GM12878 (cell line): ENCODE data around the gene NLRP6. TPM values are rescaled to one million over a fixed set of nuclear protein-coding genes. Genes with fewer than 3 reads are reported as not detected.

Experiments
- BACH1 ChIP-seq: fragments of 450-650 bp; IDR thresholded peaks from 2 replicates; pipeline ENCODE4 v1.6.1; 2017; ENCODE audit warnings: mild to moderate bottlenecking, borderline replicate concordance
- BHLHE40 ChIP-seq, 2 experiments: fragments of 450-650 bp in 1 of 2; IDR thresholded peaks; 2 replicates each; pipeline ENCODE4 v1.6.1; 2011 to 2017; ENCODE audit warnings: low read depth in 2 of 2, borderline replicate concordance in 1 of 2, improper control_type of control experiment in 1 of 2, low read length in 1 of 2, mild to moderate bottlenecking in 1 of 2
- BRCA1 ChIP-seq: IDR thresholded peaks from 2 replicates; pipeline ENCODE4 v1.6.1; 2011; ENCODE audit warnings: low read depth, low read length, improper control_type of control experiment
- CREM ChIP-seq: IDR thresholded peaks from 2 replicates; pipeline ENCODE4 v1.6.1; 2014; ENCODE audit warnings: antibody characterized with exemption, low read depth
- ESRRA ChIP-seq: IDR thresholded peaks from 2 replicates; pipeline ENCODE4 v1.6.1; 2012; ENCODE audit warnings: mild to moderate bottlenecking, low read length, improper control_type of control experiment
- FOXK2 ChIP-seq: fragments of 450-650 bp; IDR thresholded peaks from 2 replicates; pipeline ENCODE4 v1.6.1; 2017; ENCODE audit warnings: mild to moderate bottlenecking, moderate library complexity
- HDAC6 ChIP-seq: fragments of 200-600 bp; sonication (generic); IDR thresholded peaks from one replicate; pipeline ENCODE4 v1.8.0; 2017; ENCODE audit warnings: antibody characterized with exemption; ENCODE audit not compliant: unreplicated experiment
- NR2C1 ChIP-seq: fragments of 450-650 bp; IDR thresholded peaks from 2 replicates; pipeline ENCODE4 v1.6.1; 2017; ENCODE audit warnings: antibody characterized with exemption, mild to moderate bottlenecking, moderate library complexity
- PML ChIP-seq: IDR thresholded peaks from 2 replicates; pipeline ENCODE4 v1.6.1; 2012; ENCODE audit warnings: low read length, inconsistent platforms
- RBBP5 ChIP-seq: fragments of 200-600 bp; sonication (generic); conservative IDR thresholded peaks from 2 replicates; pipeline ENCODE4 v1.6.1; 2016
- RELA ChIP-seq: fragments of 450-650 bp; IDR thresholded peaks from 2 replicates; pipeline ENCODE4 v1.8.0; 2014; ENCODE audit warnings: borderline replicate concordance; ENCODE audit not compliant: partially characterized antibody
- RFX5 ChIP-seq: IDR thresholded peaks from 2 replicates; pipeline ENCODE4 v1.6.1; 2011; ENCODE audit warnings: low read depth, low read length, improper control_type of control experiment
- SREBF2 ChIP-seq: IDR thresholded peaks from 2 replicates; pipeline ENCODE4 v1.6.1; 2012; ENCODE audit warnings: mild to moderate bottlenecking, low read length
- STAT1 ChIP-seq: fragments of 450-650 bp; conservative IDR thresholded peaks from 2 replicates; pipeline ENCODE4 v1.6.1; 2014; ENCODE audit warnings: antibody characterized with exemption, mild to moderate bottlenecking
- SUZ12 ChIP-seq: fragments of 200-600 bp; sonication (generic); IDR thresholded peaks from one replicate; pipeline ENCODE4 v1.6.1; 2018; ENCODE audit warnings: antibody characterized with exemption, mild to moderate bottlenecking; ENCODE audit not compliant: unreplicated experiment
- TBL1XR1 ChIP-seq: IDR thresholded peaks from 2 replicates; pipeline ENCODE4 v1.6.1; 2012; ENCODE audit warnings: low read depth, low read length, improper control_type of control experiment
- TCF12 ChIP-seq: IDR thresholded peaks from 2 replicates; pipeline ENCODE4 v1.6.1; 2011; ENCODE audit warnings: low read depth, mild to moderate bottlenecking, low read length
- TCF7 ChIP-seq: IDR thresholded peaks from 2 replicates; pipeline ENCODE4 v1.6.1; 2014; ENCODE audit warnings: antibody characterized with exemption, borderline replicate concordance
- ZNF207 ChIP-seq: fragments of 450-650 bp; IDR thresholded peaks from 2 replicates; pipeline ENCODE4 v1.6.1; 2014; ENCODE audit warnings: antibody characterized with exemption, mild to moderate bottlenecking, borderline replicate concordance
- polyA plus RNA-seq, 11 experiments: library from polyadenylated mRNA; depleted of rRNA in 4 of 11; unstranded in 6 of 11; stranded (reverse) in 5 of 11; fragments of >200 nt; fragmentation: Nextera tagmentation in 4 of 11; fragmentation: Illumina TruSeq in 1 of 11; extraction: Ambion mirVana in 4 of 11; extraction: Trizol in 1 of 11; gene quantifications; 1 replicate in 1 of 11; 2 replicates in 10 of 11; pipeline versions ENCODE4 v1.2.1 to v1.2.3, GENCODE V29; 2011 to 2016; ENCODE audit warnings: inconsistent platforms in 2 of 11, missing spikeins in 2 of 11, low read depth in 1 of 11
- total RNA-seq, 4 experiments: library from RNA; depleted of rRNA in 3 of 4; stranded (reverse); fragments of >200 nt in 3 of 4; fragmentation: Illumina TruSeq in 1 of 4; extraction: Trizol in 1 of 4; gene quantifications; 2 replicates each; pipeline versions ENCODE4 v1.2.1 to v1.2.3, GENCODE V29; 2013 to 2021
- TF ChIP-seq, protein P1 (sequence below): fragments of 150-350 bp; IDR thresholded peaks from 2 replicates; pipeline ENCODE4 v1.6.1; 2016; ENCODE audit warnings: low read depth, low read length
- TF ChIP-seq, protein P2 (sequence below): fragments of 450-650 bp; IDR thresholded peaks from 2 replicates; pipeline ENCODE4 v1.6.1; 2018; ENCODE audit warnings: borderline replicate concordance, mild to moderate bottlenecking; ENCODE audit not compliant: partially characterized antibody
- TF ChIP-seq, protein P3 (sequence below): IDR thresholded peaks from 2 replicates; pipeline ENCODE4 v1.6.1; 2012; ENCODE audit warnings: mild to moderate bottlenecking, low read depth, low read length

The NLRP6 gene
- total and polyA plus RNA-seq, 10 of the 15 experiments (the other 5 are each of a cell fraction or from before 2014, with no cell fraction given), result 0.03 to 0.11 TPM; not detected in 8

DNA sequence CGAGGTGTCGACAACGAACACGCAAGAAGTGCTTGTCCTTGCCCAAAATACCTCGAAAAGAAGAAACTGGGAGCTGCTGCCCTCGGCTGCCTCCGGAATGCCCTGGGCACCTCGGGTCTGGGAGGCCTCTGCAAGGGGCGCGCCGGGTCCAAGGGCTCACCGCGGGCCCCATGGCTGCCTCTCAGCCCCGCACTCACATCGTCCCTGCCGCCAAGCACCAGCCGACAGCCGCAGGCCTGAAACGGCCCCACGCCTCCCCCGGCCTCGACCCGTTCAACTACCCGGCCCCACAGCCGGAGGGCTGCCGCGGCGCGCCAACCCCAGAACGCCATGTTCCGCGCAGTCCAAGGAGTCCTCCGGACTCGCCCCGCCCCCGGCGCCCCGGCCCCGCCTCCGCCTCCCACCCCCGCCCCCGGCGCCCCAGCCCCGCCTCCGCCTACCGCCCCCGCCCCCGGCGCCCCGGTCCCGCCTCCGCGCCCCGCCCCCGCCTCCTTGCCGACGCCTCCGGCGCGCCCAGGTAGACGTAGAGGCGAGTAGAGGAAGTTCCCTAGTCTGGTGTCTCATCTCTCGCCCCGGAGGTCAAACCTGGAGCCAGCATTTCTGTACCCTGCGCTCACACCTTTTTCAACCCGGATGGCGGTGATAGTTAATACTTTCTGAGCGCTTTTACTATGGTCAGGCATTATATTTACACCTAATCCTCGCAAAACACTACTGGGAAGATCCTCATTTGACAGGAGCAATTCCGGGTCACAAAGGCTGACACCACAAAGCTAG, 42.0 kb upstream of the NLRP6 start, which contains the start of gene SIRT3 (continued):
- TF ChIP-seq BRCA1, result no peak
- TF ChIP-seq FOXK2, result 0 out of 2 replicates have a peak, but pooled peaks have one; percentile 24
- TF ChIP-seq HDAC6, result peak; percentile 17
- TF ChIP-seq STAT1, result 0 out of 2 replicates have a peak, but pooled peaks have one; percentile 14
- no peak for TF ChIP-seq RBBP5
- TF ChIP-seq SREBF2, result no peak
- TF ChIP-seq RFX5, result no peak
- peak; percentile 88 for TF ChIP-seq NR2C1
- TF ChIP-seq, protein P1, sequence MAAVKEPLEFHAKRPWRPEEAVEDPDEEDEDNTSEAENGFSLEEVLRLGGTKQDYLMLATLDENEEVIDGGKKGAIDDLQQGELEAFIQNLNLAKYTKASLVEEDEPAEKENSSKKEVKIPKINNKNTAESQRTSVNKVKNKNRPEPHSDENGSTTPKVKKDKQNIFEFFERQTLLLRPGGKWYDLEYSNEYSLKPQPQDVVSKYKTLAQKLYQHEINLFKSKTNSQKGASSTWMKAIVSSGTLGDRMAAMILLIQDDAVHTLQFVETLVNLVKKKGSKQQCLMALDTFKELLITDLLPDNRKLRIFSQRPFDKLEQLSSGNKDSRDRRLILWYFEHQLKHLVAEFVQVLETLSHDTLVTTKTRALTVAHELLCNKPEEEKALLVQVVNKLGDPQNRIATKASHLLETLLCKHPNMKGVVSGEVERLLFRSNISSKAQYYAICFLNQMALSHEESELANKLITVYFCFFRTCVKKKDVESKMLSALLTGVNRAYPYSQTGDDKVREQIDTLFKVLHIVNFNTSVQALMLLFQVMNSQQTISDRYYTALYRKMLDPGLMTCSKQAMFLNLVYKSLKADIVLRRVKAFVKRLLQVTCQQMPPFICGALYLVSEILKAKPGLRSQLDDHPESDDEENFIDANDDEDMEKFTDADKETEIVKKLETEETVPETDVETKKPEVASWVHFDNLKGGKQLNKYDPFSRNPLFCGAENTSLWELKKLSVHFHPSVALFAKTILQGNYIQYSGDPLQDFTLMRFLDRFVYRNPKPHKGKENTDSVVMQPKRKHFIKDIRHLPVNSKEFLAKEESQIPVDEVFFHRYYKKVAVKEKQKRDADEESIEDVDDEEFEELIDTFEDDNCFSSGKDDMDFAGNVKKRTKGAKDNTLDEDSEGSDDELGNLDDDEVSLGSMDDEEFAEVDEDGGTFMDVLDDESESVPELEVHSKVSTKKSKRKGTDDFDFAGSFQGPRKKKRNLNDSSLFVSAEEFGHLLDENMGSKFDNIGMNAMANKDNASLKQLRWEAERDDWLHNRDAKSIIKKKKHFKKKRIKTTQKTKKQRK, result no peak
- peak; percentile 38 for TF ChIP-seq RELA
- peak; percentile 75 for TF ChIP-seq CREM
- TF ChIP-seq PML, result peak; percentile 78; the same call in 1 of the 2 replicates
- no peak; the same call in 1 of the 2 replicates for TF ChIP-seq ESRRA
- peak; percentile 35 for TF ChIP-seq BACH1
- no peak for TF ChIP-seq TCF7
- TF ChIP-seq BHLHE40 (IDR thresholded peaks at IDR 0.05; ENCODE audit: borderline replicate concordance in 1 of 2, low read depth in 2 of 2, low read length in 1 of 2), result no peak; a peak in 1 of 4 replicates
- TF ChIP-seq TBL1XR1, result no peak
- TF ChIP-seq, protein P2, sequence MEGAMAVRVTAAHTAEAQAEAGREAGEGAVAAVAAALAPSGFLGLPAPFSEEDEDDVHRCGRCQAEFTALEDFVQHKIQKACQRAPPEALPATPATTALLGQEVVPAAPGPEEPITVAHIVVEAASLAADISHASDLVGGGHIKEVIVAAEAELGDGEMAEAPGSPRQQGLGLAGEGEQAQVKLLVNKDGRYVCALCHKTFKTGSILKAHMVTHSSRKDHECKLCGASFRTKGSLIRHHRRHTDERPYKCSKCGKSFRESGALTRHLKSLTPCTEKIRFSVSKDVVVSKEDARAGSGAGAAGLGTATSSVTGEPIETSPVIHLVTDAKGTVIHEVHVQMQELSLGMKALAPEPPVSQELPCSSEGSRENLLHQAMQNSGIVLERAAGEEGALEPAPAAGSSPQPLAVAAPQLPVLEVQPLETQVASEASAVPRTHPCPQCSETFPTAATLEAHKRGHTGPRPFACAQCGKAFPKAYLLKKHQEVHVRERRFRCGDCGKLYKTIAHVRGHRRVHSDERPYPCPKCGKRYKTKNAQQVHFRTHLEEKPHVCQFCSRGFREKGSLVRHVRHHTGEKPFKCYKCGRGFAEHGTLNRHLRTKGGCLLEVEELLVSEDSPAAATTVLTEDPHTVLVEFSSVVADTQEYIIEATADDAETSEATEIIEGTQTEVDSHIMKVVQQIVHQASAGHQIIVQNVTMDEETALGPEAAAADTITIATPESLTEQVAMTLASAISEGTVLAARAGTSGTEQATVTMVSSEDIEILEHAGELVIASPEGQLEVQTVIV, result peak; percentile 38
- no peak for TF ChIP-seq SUZ12
- TF ChIP-seq ZNF207, result no peak
- TF ChIP-seq, protein P3, sequence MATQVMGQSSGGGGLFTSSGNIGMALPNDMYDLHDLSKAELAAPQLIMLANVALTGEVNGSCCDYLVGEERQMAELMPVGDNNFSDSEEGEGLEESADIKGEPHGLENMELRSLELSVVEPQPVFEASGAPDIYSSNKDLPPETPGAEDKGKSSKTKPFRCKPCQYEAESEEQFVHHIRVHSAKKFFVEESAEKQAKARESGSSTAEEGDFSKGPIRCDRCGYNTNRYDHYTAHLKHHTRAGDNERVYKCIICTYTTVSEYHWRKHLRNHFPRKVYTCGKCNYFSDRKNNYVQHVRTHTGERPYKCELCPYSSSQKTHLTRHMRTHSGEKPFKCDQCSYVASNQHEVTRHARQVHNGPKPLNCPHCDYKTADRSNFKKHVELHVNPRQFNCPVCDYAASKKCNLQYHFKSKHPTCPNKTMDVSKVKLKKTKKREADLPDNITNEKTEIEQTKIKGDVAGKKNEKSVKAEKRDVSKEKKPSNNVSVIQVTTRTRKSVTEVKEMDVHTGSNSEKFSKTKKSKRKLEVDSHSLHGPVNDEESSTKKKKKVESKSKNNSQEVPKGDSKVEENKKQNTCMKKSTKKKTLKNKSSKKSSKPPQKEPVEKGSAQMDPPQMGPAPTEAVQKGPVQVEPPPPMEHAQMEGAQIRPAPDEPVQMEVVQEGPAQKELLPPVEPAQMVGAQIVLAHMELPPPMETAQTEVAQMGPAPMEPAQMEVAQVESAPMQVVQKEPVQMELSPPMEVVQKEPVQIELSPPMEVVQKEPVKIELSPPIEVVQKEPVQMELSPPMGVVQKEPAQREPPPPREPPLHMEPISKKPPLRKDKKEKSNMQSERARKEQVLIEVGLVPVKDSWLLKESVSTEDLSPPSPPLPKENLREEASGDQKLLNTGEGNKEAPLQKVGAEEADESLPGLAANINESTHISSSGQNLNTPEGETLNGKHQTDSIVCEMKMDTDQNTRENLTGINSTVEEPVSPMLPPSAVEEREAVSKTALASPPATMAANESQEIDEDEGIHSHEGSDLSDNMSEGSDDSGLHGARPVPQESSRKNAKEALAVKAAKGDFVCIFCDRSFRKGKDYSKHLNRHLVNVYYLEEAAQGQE, result no peak
- no peak for TF ChIP-seq TCF12
